Mesodermal cell (in vitro differentiated cells): Measurements from ENCODE around the gene GIGYF1.
"Not testable (repeated sequence)": the region's sequence is repeated elsewhere in the genome, so short reads cannot be mapped to it uniquely, and the experiment has no call there.

Source experiments
- H3K27ac ChIP-seq: 2 replicates; pipeline ENCODE4 v1.7.0; 2013; ENCODE audit warnings: mild to moderate bottlenecking, low read depth, low read length, moderate library complexity; ENCODE audit not compliant: severe bottlenecking
- H3K36me3 ChIP-seq: 2 replicates; pipeline ENCODE4 v1.7.1; 2013; ENCODE audit warnings: mild to moderate bottlenecking, low read length, moderate library complexity; ENCODE audit not compliant: control insufficient read depth, insufficient read depth
- H3K4me1 ChIP-seq: one replicate; pipeline ENCODE4 v1.7.1; 2013; ENCODE audit warnings: mild to moderate bottlenecking, low read length; ENCODE audit not compliant: insufficient read depth, control insufficient read depth, poor library complexity, severe bottlenecking
- H3K4me3 ChIP-seq: 2 replicates; pipeline ENCODE4 v1.7.0; 2013; ENCODE audit warnings: low read length, control low read depth, mild to moderate bottlenecking; ENCODE audit not compliant: insufficient read depth, poor library complexity, severe bottlenecking; ENCODE audit errors: extremely low read depth
- H3K9me3 ChIP-seq: 2 replicates; pipeline ENCODE4 v1.7.1; 2013; ENCODE audit warnings: mild to moderate bottlenecking, low read length, moderate library complexity; ENCODE audit not compliant: control insufficient read depth
- WGBS, 2 experiments: methylation state at CpG; one replicate each; pipeline ENCODE4 v1.1.5; 2013; ENCODE audit warnings: missing lambda C conversion rate in 2 of 2; ENCODE audit not compliant: insufficient coverage in 2 of 2; 5-methylcytosine and 5-hydroxymethylcytosine counted together

Gene GIGYF1

DNA sequence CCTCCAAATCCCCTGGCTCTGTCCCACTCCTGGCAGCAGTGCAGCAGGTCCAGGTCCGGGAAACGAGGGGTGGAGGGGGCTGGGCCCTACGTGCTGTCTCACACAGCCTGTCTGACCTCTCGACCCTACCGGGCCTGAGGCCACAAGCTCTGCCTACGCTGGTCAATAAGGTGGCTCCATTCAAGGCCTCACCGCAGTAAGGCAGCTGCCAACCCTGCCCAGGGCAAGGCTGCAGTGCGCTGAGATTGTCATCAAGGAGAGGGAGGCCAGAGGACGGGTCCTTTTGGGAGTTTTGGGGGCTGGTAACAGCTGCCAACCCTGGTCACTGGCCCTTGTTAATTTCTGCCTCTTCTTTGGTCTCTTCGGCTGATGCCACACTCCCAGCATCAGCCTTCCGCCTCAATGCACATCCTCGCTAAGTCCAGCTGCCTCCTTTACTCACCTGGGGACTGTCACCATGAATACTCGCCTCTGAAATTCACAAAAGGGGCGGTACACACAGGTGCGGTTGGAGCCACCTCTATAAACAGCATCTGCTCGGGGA is 29.8 kb upstream of the GIGYF1 start:
- H3K4me3 ChIP-seq: no peak overlapping the region
- WGBS, 2 experiments: 81 to 88% methylated on average over 11 to 15 of the region's 16 CpGs
- H3K36me3 ChIP-seq: no peaks in the 10 kb centered on the region
- H3K4me1 ChIP-seq: peaks cover 13% of the 10 kb centered on the region
- H3K9me3 ChIP-seq: peaks cover 3% of the 10 kb centered on the region
- H3K27ac ChIP-seq: no peak overlapping the region

DNA sequence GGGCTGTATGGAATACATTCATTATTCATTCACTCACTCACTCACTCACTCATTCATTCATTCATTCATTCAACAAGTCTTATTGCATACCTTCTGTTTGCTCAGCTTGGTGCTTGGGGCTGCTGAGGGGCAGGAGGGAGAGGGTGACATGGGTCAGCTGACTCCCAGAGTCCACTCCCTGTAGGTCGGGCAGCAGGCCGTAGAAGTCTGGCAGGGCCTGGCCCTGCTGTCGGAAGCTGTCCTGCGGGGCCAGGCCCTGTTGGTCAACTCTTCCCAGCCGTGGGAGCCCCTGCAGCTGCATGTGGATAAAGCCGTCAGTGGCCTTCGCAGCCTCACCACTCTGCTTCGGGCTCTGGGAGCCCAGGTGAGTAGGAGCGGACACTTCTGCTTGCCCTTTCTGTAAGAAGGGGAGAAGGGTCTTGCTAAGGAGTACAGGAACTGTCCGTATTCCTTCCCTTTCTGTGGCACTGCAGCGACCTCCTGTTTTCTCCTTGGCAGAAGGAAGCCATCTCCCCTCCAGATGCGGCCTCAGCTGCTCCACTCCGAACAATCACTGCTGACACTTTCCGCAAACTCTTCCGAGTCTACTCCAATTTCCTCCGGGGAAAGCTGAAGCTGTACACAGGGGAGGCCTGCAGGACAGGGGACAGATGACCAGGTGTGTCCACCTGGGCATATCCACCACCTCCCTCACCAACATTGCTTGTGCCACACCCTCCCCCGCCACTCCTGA is 28.6 kb upstream of the GIGYF1 start:
- Histone ChIP-seq H3K4me1 (peaks cover 13% of the 10 kb centered on the region), H3K27ac (no peak overlapping the region), H3K36me3 (no peaks in the 10 kb centered on the region), H3K4me3 (no peak overlapping the region), H3K9me3 (peaks cover 11% of the 10 kb centered on the region)
- WGBS, 2 experiments: 85 to 91% methylated on average over 16 of the region's 17 CpGs

DNA sequence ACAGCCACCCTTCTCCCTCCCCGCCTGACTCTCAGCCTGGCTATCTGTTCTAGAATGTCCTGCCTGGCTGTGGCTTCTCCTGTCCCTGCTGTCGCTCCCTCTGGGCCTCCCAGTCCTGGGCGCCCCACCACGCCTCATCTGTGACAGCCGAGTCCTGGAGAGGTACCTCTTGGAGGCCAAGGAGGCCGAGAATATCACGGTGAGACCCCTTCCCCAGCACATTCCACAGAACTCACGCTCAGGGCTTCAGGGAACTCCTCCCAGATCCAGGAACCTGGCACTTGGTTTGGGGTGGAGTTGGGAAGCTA is 27.4 kb upstream of the GIGYF1 start:
- no peak overlapping the region for H3K27ac ChIP-seq
- peaks cover 15% of the 10 kb centered on the region for H3K9me3 ChIP-seq
- peaks cover 13% of the 10 kb centered on the region for H3K4me1 ChIP-seq
- H3K4me3 ChIP-seq: no peak overlapping the region
- H3K36me3 ChIP-seq: no peaks in the 10 kb centered on the region
- 78% methylated on average over 1 to 2 of the region's 8 CpGs for WGBS, 2 experiments

DNA sequence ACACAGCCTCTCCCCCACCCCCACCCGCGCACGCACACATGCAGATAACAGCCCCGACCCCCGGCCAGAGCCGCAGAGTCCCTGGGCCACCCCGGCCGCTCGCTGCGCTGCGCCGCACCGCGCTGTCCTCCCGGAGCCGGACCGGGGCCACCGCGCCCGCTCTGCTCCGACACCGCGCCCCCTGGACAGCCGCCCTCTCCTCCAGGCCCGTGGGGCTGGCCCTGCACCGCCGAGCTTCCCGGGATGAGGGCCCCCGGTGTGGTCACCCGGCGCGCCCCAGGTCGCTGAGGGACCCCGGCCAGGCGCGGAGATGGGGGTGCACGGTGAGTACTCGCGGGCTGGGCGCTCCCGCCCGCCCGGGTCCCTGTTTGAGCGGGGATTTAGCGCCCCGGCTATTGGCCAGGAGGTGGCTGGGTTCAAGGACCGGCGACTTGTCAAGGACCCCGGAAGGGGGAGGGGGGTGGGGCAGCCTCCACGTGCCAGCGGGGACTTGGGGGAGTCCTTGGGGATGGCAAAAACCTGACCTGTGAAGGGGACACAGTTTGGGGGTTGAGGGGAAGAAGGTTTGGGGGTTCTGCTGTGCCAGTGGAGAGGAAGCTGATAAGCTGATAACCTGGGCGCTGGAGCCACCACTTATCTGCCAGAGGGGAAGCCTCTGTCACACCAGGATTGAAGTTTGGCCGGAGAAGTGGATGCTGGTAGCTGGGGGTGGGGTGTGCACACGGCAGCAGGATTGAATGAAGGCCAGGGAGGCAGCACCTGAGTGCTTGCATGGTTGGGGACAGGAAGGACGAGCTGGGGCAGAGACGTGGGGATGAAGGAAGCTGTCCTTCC is 26.8 kb upstream of the GIGYF1 start:
- H3K4me3 ChIP-seq: peak overlapping the region; percentile 27
- 7 to 9% methylated on average over 13 to 37 of the region's 56 CpGs for WGBS, 2 experiments
- peaks cover 13% of the 10 kb centered on the region for H3K4me1 ChIP-seq
- no peak overlapping the region for H3K27ac ChIP-seq
- no peaks in the 10 kb centered on the region for H3K36me3 ChIP-seq
- peaks cover 15% of the 10 kb centered on the region for H3K9me3 ChIP-seq

DNA sequence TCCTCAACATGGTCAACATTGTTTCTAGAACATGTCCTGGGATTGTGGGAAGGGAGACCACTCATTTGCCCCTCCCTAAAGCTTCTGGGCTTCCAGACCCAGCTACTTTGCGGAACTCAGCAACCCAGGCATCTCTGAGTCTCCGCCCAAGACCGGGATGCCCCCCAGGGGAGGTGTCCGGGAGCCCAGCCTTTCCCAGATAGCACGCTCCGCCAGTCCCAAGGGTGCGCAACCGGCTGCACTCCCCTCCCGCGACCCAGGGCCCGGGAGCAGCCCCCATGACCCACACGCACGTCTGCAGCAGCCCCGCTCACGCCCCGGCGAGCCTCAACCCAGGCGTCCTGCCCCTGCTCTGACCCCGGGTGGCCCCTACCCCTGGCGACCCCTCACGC is 26.2 kb upstream of the GIGYF1 start, which contains the start of gene EPO:
Gene EPO (plus strand): TSS at position 190 of the 392 bp plus-strand sequence. CDS start 513 bp downstream, outside the sequence.
- WGBS, 2 experiments: 2 to 5% methylated on average over 17 to 18 of the region's 21 CpGs
- H3K4me3 ChIP-seq: peak within 1 kb of the TSS; percentile 27
- H3K36me3 ChIP-seq: no peaks in the 10 kb centered on the region
- H3K9me3 ChIP-seq: peaks cover 15% of the 10 kb centered on the region
- H3K4me1 ChIP-seq: peaks cover 8% of the 10 kb centered on the region
- H3K27ac ChIP-seq: no peak within 1 kb of the TSS

DNA sequence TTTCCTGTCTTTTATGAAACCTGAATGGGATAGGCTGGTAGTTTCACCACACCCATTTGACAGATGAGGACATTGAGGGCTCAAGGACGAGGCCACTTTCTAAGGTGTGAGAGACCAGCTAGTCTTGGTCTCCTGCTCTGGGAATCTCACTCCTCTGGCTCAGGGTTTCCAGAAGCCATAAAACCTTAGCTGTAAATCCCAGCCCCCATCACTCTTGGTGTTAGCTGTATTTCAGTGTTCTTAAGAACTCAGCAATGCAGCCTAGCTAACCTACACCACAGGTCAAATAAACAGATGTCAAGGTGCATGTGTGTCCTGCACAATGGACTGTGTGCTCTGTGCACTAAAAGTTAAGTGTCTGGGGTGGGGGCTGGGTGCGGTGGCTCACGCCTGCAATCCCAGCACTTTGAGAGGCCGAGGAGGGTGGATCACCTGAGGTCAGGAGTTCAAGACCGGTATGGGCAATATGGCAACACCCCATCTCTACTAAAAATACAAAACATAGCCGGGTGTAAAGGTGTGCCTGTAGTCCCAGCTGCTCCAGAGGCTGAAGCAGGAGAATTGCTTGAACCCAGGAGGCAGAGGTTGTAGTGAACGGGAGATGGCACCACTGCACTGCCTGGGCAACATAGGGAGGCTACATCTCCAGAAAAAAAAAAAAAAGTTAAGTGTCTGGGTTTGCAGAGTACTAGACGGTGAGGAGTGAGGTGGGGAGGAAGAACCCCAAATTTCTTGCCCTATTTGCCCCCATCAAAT is 25.7 kb upstream of the GIGYF1 start:
- Histone ChIP-seq H3K4me3 (no peak overlapping the region), H3K27ac (no peak overlapping the region), H3K9me3 (peaks cover 15% of the 10 kb centered on the region), H3K4me1 (peaks cover 8% of the 10 kb centered on the region), H3K36me3 (no peaks in the 10 kb centered on the region)
- 75 to 76% methylated on average over 4 to 6 of the region's 8 CpGs for WGBS, 2 experiments

DNA sequence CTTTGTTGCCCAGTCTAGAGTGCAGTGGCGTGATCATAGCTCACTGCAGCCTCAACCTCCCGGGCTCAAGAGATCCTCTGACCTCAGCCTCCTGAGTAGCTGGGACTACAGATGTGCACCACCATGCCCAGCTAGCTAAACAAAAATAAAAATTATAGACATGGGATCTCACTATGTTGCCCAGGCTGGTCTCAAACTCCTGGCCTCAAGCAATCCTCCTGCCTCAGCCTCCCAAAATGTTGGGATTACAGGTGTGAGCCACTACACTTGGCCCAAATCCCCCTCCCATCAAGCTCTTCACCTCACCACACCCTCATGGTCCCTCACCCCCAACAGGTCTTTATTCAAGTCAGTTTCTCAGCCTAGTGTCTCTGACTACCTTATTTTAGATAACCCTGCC is 23.0 kb upstream of the GIGYF1 start:
- not testable (repeated sequence) for H3K27ac ChIP-seq, H3K4me1 ChIP-seq, H3K36me3 ChIP-seq, H3K4me3 ChIP-seq
- 89 to 94% methylated on average over 2 of the region's 2 CpGs for WGBS, 2 experiments
- peaks cover 15% of the 10 kb centered on the region for H3K9me3 ChIP-seq

DNA sequence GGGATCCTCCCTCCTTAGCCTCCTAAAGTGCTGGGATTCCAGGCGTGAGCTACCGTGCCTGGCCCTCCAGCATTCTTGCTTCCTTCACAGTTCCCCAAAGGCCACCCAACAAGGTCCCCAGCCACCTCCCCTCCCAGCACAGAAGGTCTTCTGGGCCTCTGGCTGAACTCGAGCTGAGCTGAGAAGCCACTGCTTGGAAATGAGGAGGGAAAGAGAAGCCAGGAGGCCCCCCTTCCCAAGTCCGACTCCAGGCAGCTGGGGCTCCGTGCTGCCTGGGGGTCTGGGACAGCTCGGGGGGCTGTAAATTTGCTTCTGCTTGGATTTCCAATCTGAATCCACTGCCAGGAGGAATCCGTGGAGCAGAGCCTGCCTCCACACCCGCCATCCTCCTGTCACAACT is 20.7 kb upstream of the GIGYF1 start:
- Histone ChIP-seq H3K4me3 (no peak overlapping the region), H3K27ac (no peak overlapping the region), H3K4me1 (no peaks in the 10 kb centered on the region), H3K36me3 (no peaks in the 10 kb centered on the region), H3K9me3 (peaks cover 15% of the 10 kb centered on the region)
- WGBS, 2 experiments: 91 to 93% methylated on average over 8 of the region's 8 CpGs

DNA sequence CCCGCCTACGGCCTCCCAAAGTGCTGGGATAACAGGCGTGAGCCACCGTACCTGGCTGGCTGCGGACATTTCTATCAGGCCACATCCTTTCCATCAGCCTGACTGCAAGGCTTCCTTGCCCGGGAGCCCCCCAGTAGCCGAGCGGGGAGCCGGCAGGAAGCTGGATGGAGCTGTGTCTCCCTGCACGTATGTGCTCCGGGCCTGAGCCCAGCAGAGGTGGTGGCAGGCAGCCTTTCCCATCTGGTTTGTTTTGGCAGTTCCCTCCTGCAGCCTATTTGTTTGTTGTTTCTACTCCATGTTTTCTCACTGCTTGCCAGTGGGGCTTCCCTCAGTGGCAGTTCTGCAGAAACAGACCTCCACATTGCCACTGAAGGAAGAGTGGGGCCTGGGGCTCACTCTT is 17.3 kb upstream of the GIGYF1 start:
- Histone ChIP-seq H3K4me3 (no peak overlapping the region), H3K27ac (no peak overlapping the region), H3K9me3 (no peaks in the 10 kb centered on the region), H3K36me3 (peaks cover 22% of the 10 kb centered on the region), H3K4me1 (peaks cover 6% of the 10 kb centered on the region)
- WGBS, 2 experiments: 93 to 96% methylated on average over 9 to 11 of the region's 11 CpGs

DNA sequence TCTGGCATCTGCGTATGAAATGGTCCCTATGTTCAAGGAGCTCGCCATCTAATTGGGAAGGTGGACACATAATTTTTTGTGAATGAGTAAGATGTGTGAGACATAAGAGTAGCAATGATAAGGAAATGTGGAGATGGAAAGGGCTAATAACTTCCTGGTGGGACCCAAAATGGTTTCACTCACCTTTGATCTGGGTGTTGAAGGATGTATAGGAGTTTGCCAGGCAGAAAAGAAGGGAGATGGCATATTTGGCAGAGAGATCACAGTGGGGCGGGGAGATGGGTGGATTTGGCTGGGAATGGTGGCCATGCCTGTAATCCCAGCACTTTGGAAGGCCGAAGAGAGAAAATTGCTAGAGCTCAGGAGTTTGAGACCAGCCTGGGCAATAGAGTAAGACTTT is 16.4 kb upstream of the GIGYF1 start:
- H3K4me1 ChIP-seq: peaks cover 6% of the 10 kb centered on the region
- H3K27ac ChIP-seq: no peak overlapping the region
- peaks cover 22% of the 10 kb centered on the region for H3K36me3 ChIP-seq
- WGBS, 2 experiments: 94 to 96% methylated on average over 4 of the region's 4 CpGs
- no peaks in the 10 kb centered on the region for H3K9me3 ChIP-seq
- no peak overlapping the region for H3K4me3 ChIP-seq
